Astrocyte (in vitro differentiated cells and primary cell): ENCODE measurements around the gene PCID2. TPM values are rescaled to one million over a fixed set of nuclear protein-coding genes. Genes with fewer than 3 reads are reported as not detected.
A peak's percentile ranks its signal among the peaks of the same experiment; 100 is the strongest.

Experiments used
- DNase-seq: peaks from one replicate; pipeline ENCODE4 v3.0.0-alpha.2; 2010; ENCODE audit warnings: low read depth
- FAIRE-seq: peaks from 2 replicates; lab custom pipeline; 2011; peaks lifted over from hg19 to GRCh38; lab: Jason Lieb, UNC
- H2AFZ ChIP-seq: 2 replicates; pipeline ENCODE4 v1.6.0; 2012; ENCODE audit warnings: low read depth, low read length, inconsistent platforms
- H3K27ac ChIP-seq: 2 replicates; pipeline ENCODE4 v1.5.1; 2011; ENCODE audit warnings: low read depth, low read length, inconsistent platforms
- H3K27me3 ChIP-seq: 2 replicates; pipeline ENCODE4 v1.6.0; 2011; ENCODE audit warnings: low read length, inconsistent platforms; ENCODE audit not compliant: insufficient read depth
- H3K36me3 ChIP-seq: 2 replicates; pipeline ENCODE4 v1.5.1; 2011; ENCODE audit warnings: low read length, inconsistent platforms; ENCODE audit not compliant: insufficient read depth
- H3K4me1 ChIP-seq: 2 replicates; pipeline ENCODE4 v1.5.1; 2011; ENCODE audit warnings: low read length, inconsistent platforms; ENCODE audit not compliant: insufficient read depth
- H3K4me2 ChIP-seq: 2 replicates; pipeline ENCODE4 v1.6.0; 2012; ENCODE audit warnings: low read length, inconsistent platforms
- H3K4me3 ChIP-seq: 2 replicates; pipeline ENCODE4 v1.5.1; 2011; ENCODE audit warnings: low read depth, mild to moderate bottlenecking, low read length, inconsistent platforms; ENCODE audit not compliant: insufficient read depth
- H3K79me2 ChIP-seq: 2 replicates; pipeline ENCODE4 v1.6.0; 2012; ENCODE audit warnings: mild to moderate bottlenecking, low read length, inconsistent platforms; ENCODE audit not compliant: insufficient read depth
- H3K9ac ChIP-seq: 2 replicates; pipeline ENCODE4 v1.6.0; 2012; ENCODE audit warnings: mild to moderate bottlenecking, low read length, inconsistent platforms
- H3K9me3 ChIP-seq: 2 replicates; pipeline ENCODE4 v1.5.1; 2012; ENCODE audit warnings: low read depth, mild to moderate bottlenecking, low read length, inconsistent platforms; ENCODE audit not compliant: insufficient read depth
- H4K20me1 ChIP-seq: 2 replicates; pipeline ENCODE4 v1.6.0; 2012; ENCODE audit warnings: low read length, inconsistent platforms; ENCODE audit not compliant: insufficient read depth
- H3K27ac Mint-ChIP-seq: one replicate; pipeline ENCODE4 v1.8.0; 2021; ENCODE audit warnings: mild to moderate bottlenecking, mixed read lengths; ENCODE audit not compliant: unreplicated experiment
- H3K27me3 Mint-ChIP-seq: one replicate; pipeline ENCODE4 v1.8.0; 2021; ENCODE audit warnings: low read depth, mixed read lengths; ENCODE audit not compliant: unreplicated experiment
- H3K36me3 Mint-ChIP-seq: one replicate; pipeline ENCODE4 v1.8.0; 2021; ENCODE audit warnings: low read depth, mixed read lengths; ENCODE audit not compliant: unreplicated experiment
- H3K4me1 Mint-ChIP-seq: one replicate; pipeline ENCODE4 v1.8.0; 2021; ENCODE audit warnings: low read depth, mixed read lengths; ENCODE audit not compliant: unreplicated experiment
- H3K4me3 Mint-ChIP-seq: one replicate; pipeline ENCODE4 v1.8.0; 2021; ENCODE audit warnings: mild to moderate bottlenecking, moderate library complexity, mixed read lengths; ENCODE audit not compliant: unreplicated experiment
- H3K9me3 Mint-ChIP-seq: one replicate; pipeline ENCODE4 v1.8.0; 2021; ENCODE audit warnings: mild to moderate bottlenecking, mixed read lengths; ENCODE audit not compliant: unreplicated experiment
- CTCF ChIP-seq: IDR thresholded peaks from 2 replicates; pipeline ENCODE4 v1.5.1; 2011; ENCODE audit warnings: low read depth, mild to moderate bottlenecking, inconsistent platforms, low read length, moderate library complexity; ENCODE audit not compliant: insufficient read depth
- EZH2 ChIP-seq: IDR thresholded peaks from 2 replicates; pipeline ENCODE4 v1.6.1; 2012; ENCODE audit warnings: mild to moderate bottlenecking, low read length, inconsistent platforms; ENCODE audit not compliant: insufficient read depth
- total RNA-seq: library from RNA; stranded (reverse); gene quantifications from 2 replicates; pipeline ENCODE4 v1.2.1, GENCODE V29; 2021

Gene PCID2
- total RNA-seq, 1 donor from 2014 or later = 31.5 TPM

GRCh38 chr13:113178070-113178895 is 30.2 kb downstream of the PCID2 start:
- H3K27me3 ChIP-seq = no peaks in the 10 kb centered on the region
- no peak for TF ChIP-seq EZH2
- H3K36me3 ChIP-seq = peaks cover 27% of the 10 kb centered on the region
- H3K4me3 ChIP-seq = peak overlapping the region; percentile 46
- peak overlapping the region; percentile 79 for H3K27ac Mint-ChIP-seq
- H3K4me1 Mint-ChIP-seq = peaks cover 35% of the 10 kb centered on the region
- H3K79me2 ChIP-seq = no peaks in the 10 kb centered on the region
- H3K4me1 ChIP-seq = peaks cover 23% of the 10 kb centered on the region
- no peak overlapping the region for H2AFZ ChIP-seq
- H3K36me3 Mint-ChIP-seq = peaks cover 27% of the 10 kb centered on the region
- peak overlapping the region; percentile 82 for H3K9ac ChIP-seq
- FAIRE-seq (peak; percentile 99), DNase-seq (peak; percentile 97)
- peak overlapping the region; percentile 2 for H3K4me3 Mint-ChIP-seq
- H3K9me3 Mint-ChIP-seq = no peaks in the 10 kb centered on the region
- H3K27ac ChIP-seq = peak overlapping the region; percentile 93
- H3K4me2 ChIP-seq = peak overlapping the region; percentile 79
- H4K20me1 ChIP-seq = no peaks in the 10 kb centered on the region
- H3K9me3 ChIP-seq = no peaks in the 10 kb centered on the region
- no peaks in the 10 kb centered on the region for H3K27me3 Mint-ChIP-seq

DNA sequence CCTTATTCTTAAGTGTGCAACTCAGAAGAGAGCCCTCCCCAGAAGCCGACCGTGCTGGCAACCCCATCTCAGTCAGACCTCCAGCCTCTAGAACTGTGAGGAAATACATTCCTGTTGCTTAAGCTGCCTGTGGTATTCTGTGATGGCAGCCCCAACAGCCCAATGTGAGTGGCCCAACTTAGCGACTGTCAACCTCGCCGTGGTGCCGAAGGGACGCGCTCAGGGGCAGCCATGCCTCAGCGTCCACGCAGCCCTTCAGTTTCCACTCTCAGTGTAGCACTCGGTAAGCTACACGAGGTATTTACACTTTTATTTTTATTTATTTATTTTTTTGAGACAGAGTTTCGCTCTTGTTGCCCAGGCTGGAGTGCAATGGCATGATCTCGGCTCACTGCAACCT is 31.6 kb downstream of the PCID2 start:
- no peak for TF ChIP-seq CTCF
- TF ChIP-seq EZH2 = no peak
- H3K4me2 ChIP-seq = no peak overlapping the region
- no peak overlapping the region for H3K27ac Mint-ChIP-seq
- no peak overlapping the region for H3K27ac ChIP-seq
- no peaks in the 10 kb centered on the region for H3K9me3 Mint-ChIP-seq
- H3K27me3 ChIP-seq = no peaks in the 10 kb centered on the region
- peaks cover 27% of the 10 kb centered on the region for H3K36me3 ChIP-seq
- FAIRE-seq (no peak), DNase-seq (no peak)
- no peak overlapping the region for H3K4me3 Mint-ChIP-seq
- no peak overlapping the region for H3K9ac ChIP-seq
- H3K4me1 ChIP-seq = peaks cover 23% of the 10 kb centered on the region
- H4K20me1 ChIP-seq = no peaks in the 10 kb centered on the region
- no peak overlapping the region for H3K4me3 ChIP-seq
- peaks cover 30% of the 10 kb centered on the region for H3K4me1 Mint-ChIP-seq
- H2AFZ ChIP-seq = no peak overlapping the region
- H3K27me3 Mint-ChIP-seq = no peaks in the 10 kb centered on the region
- H3K9me3 ChIP-seq = no peaks in the 10 kb centered on the region
- H3K36me3 Mint-ChIP-seq = peaks cover 32% of the 10 kb centered on the region
- no peaks in the 10 kb centered on the region for H3K79me2 ChIP-seq

GRCh38 chr13:113176280-113176679 is 32.2 kb downstream of the PCID2 start:
- Mint-ChIP-seq H3K4me3 (peak overlapping the region; percentile 23), H3K27ac (peak overlapping the region; percentile 84), H3K27me3 (no peaks in the 10 kb centered on the region), H3K9me3 (no peaks in the 10 kb centered on the region), H3K4me1 (peaks cover 26% of the 10 kb centered on the region), H3K36me3 (peaks cover 35% of the 10 kb centered on the region)
- H3K4me3 ChIP-seq = no peak overlapping the region
- no peaks in the 10 kb centered on the region for H3K27me3 ChIP-seq
- no peak overlapping the region for H3K27ac ChIP-seq
- H3K36me3 ChIP-seq = peaks cover 22% of the 10 kb centered on the region
- no peak overlapping the region for H3K4me2 ChIP-seq
- FAIRE-seq (no peak), DNase-seq (no peak)
- H3K79me2 ChIP-seq = no peaks in the 10 kb centered on the region
- H3K4me1 ChIP-seq = peaks cover 23% of the 10 kb centered on the region
- H4K20me1 ChIP-seq = no peaks in the 10 kb centered on the region
- no peak overlapping the region for H2AFZ ChIP-seq
- H3K9ac ChIP-seq = no peak overlapping the region
- no peaks in the 10 kb centered on the region for H3K9me3 ChIP-seq
- TF ChIP-seq EZH2 = no peak
